GM10266 (cell line): ENCODE data around the gene PSEN2.
A peak's percentile ranks its signal among the peaks of the same experiment; 100 is the strongest.

ENCODE experiments used
- DNase-seq: peaks from one replicate; pipeline ENCODE4 v3.0.0; 2012; ENCODE audit errors: extremely low spot score
- TF ChIP-seq, protein P1 (sequence below): IDR thresholded peaks from 2 replicates; pipeline ENCODE4 v1.5.1; 2012; ENCODE audit warnings: mild to moderate bottlenecking, low read depth; ENCODE audit not compliant: control insufficient read depth, insufficient read depth; ENCODE audit errors: missing control alignments

The PSEN2 gene

GRCh38 chr1:226904772-226905171, 34.4 kb downstream of the PSEN2 start:
- TF ChIP-seq, protein P1, sequence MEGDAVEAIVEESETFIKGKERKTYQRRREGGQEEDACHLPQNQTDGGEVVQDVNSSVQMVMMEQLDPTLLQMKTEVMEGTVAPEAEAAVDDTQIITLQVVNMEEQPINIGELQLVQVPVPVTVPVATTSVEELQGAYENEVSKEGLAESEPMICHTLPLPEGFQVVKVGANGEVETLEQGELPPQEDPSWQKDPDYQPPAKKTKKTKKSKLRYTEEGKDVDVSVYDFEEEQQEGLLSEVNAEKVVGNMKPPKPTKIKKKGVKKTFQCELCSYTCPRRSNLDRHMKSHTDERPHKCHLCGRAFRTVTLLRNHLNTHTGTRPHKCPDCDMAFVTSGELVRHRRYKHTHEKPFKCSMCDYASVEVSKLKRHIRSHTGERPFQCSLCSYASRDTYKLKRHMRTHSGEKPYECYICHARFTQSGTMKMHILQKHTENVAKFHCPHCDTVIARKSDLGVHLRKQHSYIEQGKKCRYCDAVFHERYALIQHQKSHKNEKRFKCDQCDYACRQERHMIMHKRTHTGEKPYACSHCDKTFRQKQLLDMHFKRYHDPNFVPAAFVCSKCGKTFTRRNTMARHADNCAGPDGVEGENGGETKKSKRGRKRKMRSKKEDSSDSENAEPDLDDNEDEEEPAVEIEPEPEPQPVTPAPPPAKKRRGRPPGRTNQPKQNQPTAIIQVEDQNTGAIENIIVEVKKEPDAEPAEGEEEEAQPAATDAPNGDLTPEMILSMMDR, result no peak
- no peak for DNase-seq

- no peak for DNase-seq
- TF ChIP-seq, protein P1, result no peak
These were observed 38.0 kb downstream of the PSEN2 start for GRCh38 chr1:226908419-226908818.

- TF ChIP-seq, protein P1, result no peak
- DNase-seq, result no peak
These were observed 38.5 kb downstream of the PSEN2 start for GRCh38 chr1:226908913-226909312.

DNA sequence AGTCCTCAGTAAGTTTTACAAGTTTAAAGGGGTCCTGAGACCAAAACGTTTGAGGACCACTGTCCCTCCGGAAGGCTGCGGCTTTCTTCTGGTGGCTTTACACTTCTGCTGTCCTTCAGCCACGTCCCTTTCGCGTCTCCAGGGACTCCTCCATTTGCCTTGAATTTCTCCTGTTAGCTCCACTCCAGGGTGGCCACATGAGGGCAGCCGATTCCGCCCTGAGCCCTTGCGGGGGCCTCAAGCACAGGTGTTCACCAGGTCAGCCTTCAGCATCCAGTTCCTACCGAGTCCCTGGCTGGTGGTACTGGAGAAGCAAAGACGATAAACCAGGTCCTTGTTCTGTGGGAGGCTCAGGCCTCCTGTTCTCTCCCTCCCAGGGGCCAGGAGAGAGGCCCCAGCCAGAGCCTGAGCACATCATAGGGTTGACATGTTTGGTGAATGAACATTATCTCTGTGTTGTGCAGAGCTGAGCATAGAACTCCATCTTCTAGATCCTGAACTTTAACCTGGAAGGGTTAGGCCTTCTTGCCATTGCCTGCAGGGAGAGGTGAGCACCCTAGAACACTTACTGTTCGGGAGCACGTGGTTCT, 42.3 kb downstream of the PSEN2 start:
- DNase-seq, result peak; percentile 75
- TF ChIP-seq, protein P1, result peak; percentile 90

DNA sequence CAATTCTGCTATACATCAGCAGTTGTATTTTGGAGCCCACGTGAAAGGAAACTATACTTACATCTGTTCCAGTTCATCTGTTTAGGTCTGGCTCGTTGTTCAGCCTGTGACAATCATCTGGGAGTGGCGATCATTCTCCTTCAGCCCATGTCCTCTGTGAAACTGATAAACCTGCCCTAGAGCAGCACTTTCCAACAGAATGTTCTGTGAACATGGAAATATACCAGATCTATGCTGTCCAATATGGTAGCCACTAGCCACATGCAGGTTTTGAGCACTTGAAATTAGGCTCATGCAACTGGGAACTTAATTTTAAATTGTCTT, 45.2 kb downstream of the PSEN2 start:
- DNase-seq, result no peak
- TF ChIP-seq, protein P1, result no peak

DNA sequence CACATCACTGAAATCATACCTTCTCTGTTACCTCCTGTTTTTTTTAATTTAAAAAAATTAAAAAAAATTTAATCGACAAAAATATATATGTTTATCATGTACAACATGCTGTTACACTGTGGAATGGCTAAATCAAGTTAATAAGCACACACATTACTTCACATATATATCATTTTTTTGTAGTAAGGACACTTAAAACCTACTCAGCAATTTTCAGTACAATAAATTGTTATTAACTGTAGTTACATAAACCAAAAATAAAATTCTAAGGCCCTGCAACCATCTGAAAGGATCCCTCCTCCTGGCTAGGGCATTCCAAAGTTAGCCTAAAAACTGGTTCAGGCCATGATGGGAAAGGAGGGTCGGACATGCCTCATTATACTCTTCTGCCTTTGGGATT, 46.1 kb downstream of the PSEN2 start:
- no peak for DNase-seq
- TF ChIP-seq, protein P1, result no peak

GRCh38 chr1:226919587-226919986, 49.2 kb downstream of the PSEN2 start:
- DNase-seq, result no peak
- TF ChIP-seq, protein P1, result no peak
